ENCODE results near the gene ONECUT3.

Gene ONECUT3

GRCh38 chr19:1799695-1800342 lies 46.5 kb downstream of the ONECUT3 start:
- no peak for DNase-seq

GRCh38 chr19:1804858-1805257 lies 51.6 kb downstream of the ONECUT3 start:
- DNase-seq: no peak

GRCh38 chr19:1805401-1806183 lies 52.3 kb downstream of the ONECUT3 start:
- DNase-seq: no peak

GRCh38 chr19:1806184-1807029 lies 53.1 kb downstream of the ONECUT3 start:
- no peak for DNase-seq

- DNase-seq: no peak
Observed at GRCh38 chr19:1807030-1807694, 53.9 kb downstream of the ONECUT3 start.

GRCh38 chr19:1807695-1808394 lies 54.5 kb downstream of the ONECUT3 start:
- DNase-seq: no peak

GRCh38 chr19:1808395-1808731 lies 55.1 kb downstream of the ONECUT3 start:
- no peak for DNase-seq

GRCh38 chr19:1809678-1810077 lies 56.4 kb downstream of the ONECUT3 start:
- peak; percentile 39 for DNase-seq

GRCh38 chr19:1810439-1811160 lies 57.3 kb downstream of the ONECUT3 start:
- no peak for DNase-seq

- no peak for DNase-seq
Observed at GRCh38 chr19:1811472-1811894, 58.2 kb downstream of the ONECUT3 start.

GRCh38 chr19:1811942-1812425 lies 58.7 kb downstream of the ONECUT3 start, which contains the start of gene ATP8B3:
Gene ATP8B3 (minus strand): TSS chr19:1812276. CDS start chr19:1811736, 540 bp downstream.
- no peak for DNase-seq

- peak; percentile 88 for DNase-seq
Observed at GRCh38 chr19:1812426-1813191, 59.3 kb downstream of the ONECUT3 start.

GRCh38 chr19:1813192-1814182 lies 60.2 kb downstream of the ONECUT3 start:
- no peak for DNase-seq

- no peak for DNase-seq
Observed at GRCh38 chr19:1814391-1814790, 61.1 kb downstream of the ONECUT3 start.

- no peak for DNase-seq
Observed at GRCh38 chr19:1814833-1815604, 61.7 kb downstream of the ONECUT3 start.

GRCh38 chr19:1815605-1816529 lies 62.6 kb downstream of the ONECUT3 start:
- no peak for DNase-seq
